Stimulated activated CD4-positive, alpha-beta T cell treated with anti-CD3 and anti-CD28 coated beads, Interleukin-2, amount 100 ng/mL, for 48 hours (primary cell): Measurements from ENCODE around the gene IDH2.

Source experiments
- DNase-seq, 2 donors: peaks; one replicate each; pipeline ENCODE4 v3.0.0-alpha.2; 2020

IDH2 gene

DNA sequence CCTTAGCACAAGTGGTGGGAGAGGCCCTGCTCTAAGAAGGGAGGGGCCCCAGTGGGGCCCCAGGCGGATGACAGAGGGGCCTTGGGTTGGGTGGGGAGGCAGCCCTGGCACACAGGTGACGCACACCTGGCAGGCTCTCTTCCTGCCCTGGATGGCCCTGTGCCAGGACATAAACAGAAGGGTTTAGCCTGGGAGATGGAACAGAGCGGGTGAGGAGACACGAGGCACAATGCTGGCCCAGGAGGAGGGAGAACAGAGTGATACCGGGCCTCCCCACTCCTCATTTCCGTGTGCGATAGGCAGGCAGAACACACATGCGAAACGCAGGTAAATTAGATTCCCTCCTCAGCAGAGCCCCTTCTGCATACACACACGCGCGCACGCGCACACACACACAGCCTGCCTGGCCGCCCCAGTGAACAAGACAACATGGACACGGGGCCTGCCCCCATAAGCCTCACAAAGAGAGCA lies 39.8 kb downstream of the IDH2 start:
- no peak for DNase-seq

GRCh38 chr15:90062023-90062442 lies 40.2 kb downstream of the IDH2 start:
- peak; percentile 32 to 41 for DNase-seq

GRCh38 chr15:90060797-90061196 lies 41.5 kb downstream of the IDH2 start:
- no peak for DNase-seq

GRCh38 chr15:90059208-90059985 lies 42.9 kb downstream of the IDH2 start:
- peak; percentile 74 for DNase-seq

- no peak for DNase-seq
Observed at GRCh38 chr15:90058775-90059174, 43.5 kb downstream of the IDH2 start.

GRCh38 chr15:90058308-90058707 lies 44.0 kb downstream of the IDH2 start:
- DNase-seq, result no peak

GRCh38 chr15:90056529-90056928 lies 45.7 kb downstream of the IDH2 start:
- DNase-seq, result no peak

GRCh38 chr15:90055182-90055581 lies 47.1 kb downstream of the IDH2 start:
- no peak for DNase-seq

DNA sequence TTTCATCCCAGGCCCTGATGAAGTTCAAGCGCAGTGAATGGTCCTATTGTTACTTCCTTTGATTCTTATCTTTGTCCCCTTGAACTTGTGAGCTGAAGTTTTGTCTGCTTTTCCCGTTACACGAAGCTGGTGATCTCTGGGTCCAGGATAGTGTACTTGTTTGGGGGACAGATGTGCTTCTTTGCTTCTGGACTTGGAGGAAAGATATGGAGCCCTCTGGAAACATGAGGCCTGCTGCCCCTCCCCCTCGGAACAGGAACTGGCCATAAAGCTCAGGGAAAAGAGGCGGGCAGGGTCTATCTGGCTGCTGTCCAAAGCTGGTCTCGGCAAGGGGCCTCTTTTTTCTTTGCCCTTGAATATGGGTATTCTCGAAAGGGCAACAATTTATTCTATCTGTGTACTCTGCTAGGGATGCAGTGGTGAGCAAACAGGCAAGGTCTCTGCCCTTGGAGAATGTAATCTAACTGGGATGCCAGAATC lies 47.6 kb downstream of the IDH2 start:
- no peak for DNase-seq

DNA sequence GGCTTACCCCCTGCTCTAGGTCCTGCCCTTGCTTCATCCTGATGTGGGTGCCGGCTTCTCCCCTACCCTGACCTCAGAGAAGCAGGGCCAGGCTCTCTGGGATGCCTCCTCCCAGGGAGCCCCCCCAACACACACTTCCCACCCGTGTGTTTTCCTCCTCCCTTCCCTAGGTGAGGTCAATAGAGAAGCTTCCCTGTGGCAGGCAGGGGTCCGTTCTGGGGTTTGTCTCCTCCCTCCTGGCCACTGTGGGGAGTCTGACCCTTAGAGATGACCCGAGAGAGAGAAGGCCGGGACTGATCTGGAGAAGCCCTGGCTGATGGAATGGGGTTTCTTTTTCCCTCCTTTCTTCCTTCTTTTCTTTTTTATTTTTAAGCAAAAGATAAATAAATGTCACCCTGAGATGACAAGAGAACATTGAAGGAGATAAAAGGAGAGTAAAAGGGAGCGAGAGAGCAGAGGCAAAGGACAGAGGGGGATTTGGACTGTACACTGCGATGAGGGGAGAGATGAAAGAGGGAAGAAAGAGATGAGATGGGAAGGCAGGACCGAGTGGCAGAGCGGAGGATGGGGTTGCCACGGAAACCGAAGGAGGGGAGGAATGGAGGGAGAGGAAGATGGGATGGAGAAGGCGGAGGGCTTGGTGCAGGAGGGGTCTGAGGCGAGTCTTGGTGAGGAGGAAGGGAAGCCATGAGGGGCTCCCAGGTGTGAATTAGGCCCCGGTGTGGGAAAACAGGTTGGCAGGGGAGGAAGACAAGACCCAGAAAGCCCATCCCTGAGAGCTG lies 48.4 kb downstream of the IDH2 start:
- DNase-seq, result no peak

- no peak for DNase-seq
Observed at GRCh38 chr15:90051874-90052273, 50.4 kb downstream of the IDH2 start.

DNA sequence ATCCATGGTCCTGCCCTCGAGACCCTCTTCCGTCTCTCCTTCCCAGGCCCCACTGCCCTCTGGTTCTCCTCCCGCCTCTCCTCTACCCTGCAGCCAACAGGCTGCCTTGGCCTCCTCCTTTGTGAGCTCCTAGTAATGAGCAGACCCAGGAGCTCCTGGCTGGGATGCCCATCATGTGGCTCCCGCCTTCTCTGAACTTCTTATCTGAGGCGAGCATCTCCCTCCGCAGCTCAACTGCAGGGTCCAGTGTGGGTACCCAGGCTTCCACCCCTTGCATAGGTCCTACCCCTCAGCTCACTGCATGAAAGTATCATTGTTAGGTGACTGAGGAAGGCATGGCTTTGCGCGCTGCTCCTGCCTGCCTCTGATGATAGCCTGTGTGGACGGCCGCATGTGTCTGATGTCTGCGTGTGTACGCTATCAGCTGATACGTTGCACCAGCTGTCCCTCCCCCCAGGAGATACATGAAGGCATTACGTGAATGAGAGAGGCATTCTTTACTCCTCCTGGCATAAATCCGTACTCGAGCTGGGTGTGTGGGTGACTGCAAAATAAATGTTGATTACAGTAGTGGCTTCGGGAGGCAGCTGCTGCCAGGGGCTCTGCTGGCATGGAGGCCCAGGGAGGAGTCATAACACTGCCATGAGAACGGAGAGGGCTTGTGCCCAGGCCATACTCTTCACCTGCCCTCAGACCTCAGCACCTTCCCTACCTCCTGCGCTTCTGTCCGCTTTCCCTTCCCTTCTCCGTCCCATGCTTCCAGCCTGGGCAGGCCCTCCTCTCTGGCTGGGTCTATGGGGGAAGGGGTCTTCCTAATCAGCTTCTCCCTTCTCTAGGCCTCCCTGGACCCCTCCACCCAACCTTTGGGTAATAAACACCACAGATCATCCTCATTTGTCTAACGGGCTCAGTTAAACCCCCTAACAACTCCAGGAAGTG lies 52.3 kb downstream of the IDH2 start:
- DNase-seq, result no peak

DNA sequence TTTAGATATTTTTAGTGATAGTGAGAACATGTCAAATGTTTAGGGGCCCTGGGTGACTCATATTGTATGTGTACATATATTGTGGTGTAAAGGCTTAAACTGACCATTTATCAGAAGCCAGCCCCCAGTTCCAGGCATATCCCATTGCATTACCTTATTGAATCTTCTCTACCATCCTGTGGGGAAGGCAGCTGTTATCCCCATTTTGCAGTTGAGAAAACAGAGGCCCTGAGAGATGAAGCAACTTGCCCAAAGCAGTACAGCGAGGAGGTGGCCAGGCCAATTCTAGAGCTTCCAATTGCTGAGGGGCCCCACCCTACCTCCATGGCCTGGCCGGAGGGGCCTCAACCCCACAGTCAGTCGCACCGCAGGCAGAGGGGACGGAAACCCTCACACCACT lies 53.2 kb downstream of the IDH2 start:
- DNase-seq, result no peak

DNA sequence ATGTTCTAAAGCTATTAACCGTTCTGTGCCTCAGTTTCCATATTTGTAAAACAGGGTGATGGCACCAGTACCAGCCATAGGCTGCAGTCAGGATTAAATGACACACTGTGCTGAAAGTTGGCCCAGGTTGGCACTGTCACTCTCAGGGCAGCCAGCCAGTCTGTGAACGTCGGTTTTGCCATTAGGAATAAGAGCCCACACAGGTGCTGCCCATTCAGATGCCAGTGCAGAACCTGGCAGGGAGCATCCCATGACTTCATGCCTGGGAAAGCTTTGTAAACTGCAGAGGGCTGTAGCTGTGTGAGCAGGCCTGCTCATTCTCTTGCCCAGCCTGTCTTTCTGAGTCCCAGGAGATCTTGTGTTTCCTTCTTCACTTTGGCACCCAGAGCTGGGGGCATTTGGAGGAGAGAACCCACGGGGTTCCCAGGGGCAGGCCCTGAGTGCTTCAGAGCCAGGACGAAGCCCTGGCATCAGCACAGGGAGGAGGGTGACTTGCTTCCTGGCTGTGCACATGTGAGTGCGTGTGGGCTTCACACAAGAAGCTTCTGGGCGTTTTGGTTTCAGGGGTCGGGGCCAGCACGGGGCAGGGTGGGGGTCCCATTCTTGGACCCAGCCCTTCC lies 54.2 kb downstream of the IDH2 start:
- no peak for DNase-seq

DNA sequence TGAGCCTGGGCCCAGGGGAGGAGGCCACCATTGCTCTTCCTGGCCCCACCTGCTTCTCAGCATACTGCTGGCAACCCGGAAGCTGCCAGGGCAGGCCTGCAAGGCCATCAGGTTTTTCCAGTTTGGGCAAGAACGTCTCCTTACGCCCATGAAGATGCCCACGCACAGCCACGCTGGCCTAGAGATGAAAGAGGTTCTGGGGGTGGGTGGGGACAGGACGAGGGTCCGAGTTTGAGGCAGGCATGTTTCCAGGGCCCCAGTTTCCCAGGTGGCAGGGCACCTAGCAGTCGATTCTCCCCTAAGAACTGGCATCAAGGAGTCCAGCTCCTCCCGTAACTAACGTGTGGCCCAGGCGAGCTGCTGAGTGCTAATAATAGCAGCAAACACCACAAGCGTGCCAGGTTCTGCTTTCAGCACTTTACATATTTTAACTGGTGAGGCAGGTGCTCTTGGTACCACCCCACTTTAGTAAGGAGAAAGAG lies 55.3 kb downstream of the IDH2 start:
- DNase-seq, result no peak

GRCh38 chr15:90046289-90046688 lies 56.0 kb downstream of the IDH2 start:
- DNase-seq, result no peak

DNA sequence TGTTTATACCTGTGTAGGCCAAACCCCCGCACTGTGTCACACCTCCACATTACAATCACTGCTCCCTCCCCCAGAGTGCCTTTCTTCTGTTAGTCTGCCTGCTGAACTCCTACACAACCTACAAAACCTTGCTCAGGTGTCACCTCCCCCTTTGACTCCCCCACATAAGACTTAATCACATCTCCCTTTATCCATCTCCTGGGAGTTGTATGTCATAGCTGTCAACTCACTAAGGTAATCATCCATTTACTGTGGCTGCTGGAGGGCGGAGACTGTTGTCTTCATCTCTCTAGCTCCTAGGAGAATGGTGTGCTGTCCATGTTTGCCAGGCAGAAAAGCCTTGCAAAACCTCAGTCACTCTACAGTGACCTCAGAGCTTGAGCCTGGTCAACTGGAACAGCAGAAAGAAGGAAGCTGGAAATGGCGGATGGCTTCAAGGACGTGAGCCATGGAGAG lies 57.3 kb downstream of the IDH2 start:
- no peak for DNase-seq

DNA sequence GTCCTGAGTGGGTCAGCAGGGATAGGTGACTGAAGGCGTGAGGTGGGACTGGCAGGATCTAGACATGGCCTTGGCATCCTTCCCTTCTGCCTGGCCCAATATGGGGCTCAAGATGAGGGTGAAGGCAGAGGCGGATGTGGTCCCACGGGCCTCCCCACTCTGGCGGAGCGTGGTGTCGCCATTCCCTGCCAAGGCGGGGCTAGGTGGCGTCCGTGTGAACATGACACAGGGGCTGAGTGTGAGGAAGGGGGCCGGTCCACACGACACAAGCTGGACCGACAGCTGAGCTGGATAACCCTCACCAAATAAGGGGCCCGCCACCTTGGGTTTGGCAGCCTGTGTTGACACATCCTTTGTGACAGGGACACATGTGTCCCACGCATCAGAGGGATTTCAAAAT lies 58.1 kb downstream of the IDH2 start:
- DNase-seq, result no peak

GRCh38 chr15:90043530-90044010 lies 58.7 kb downstream of the IDH2 start:
- DNase-seq, result no peak

GRCh38 chr15:90042766-90043529 lies 59.3 kb downstream of the IDH2 start:
- no peak for DNase-seq

- DNase-seq, result no peak
Observed at GRCh38 chr15:90042356-90042755, 59.9 kb downstream of the IDH2 start.
